Muscle layer of duodenum (tissue), 2 donors: ENCODE measurements around the gene BRSK1.

Source experiments
- H3K27ac ChIP-seq: one replicate; pipeline ENCODE4 v1.7.0; 2013; ENCODE audit warnings: mild to moderate bottlenecking, low read length
- H3K27me3 ChIP-seq: one replicate; pipeline ENCODE4 v1.7.0; 2013; ENCODE audit warnings: low read depth, mild to moderate bottlenecking, control low read depth, low read length
- H3K36me3 ChIP-seq, 2 donors: one replicate each; pipeline ENCODE4 v1.7.0; 2013; ENCODE audit warnings: low read length in 2 of 2, control low read depth in 1 of 2, mild to moderate bottlenecking in 1 of 2; ENCODE audit not compliant: insufficient read depth in 2 of 2, control insufficient read depth in 1 of 2
- H3K4me1 ChIP-seq, 2 donors: one replicate each; pipeline ENCODE4 v1.7.0; 2013; ENCODE audit warnings: low read length in 2 of 2, mild to moderate bottlenecking in 2 of 2, control low read depth in 1 of 2, moderate library complexity in 1 of 2; ENCODE audit not compliant: insufficient read depth in 2 of 2, control insufficient read depth in 1 of 2
- H3K4me3 ChIP-seq, 2 donors: one replicate each; pipeline ENCODE4 v1.7.0; 2013; ENCODE audit warnings: low read length in 2 of 2, low read depth in 1 of 2, mild to moderate bottlenecking in 1 of 2
- H3K9me3 ChIP-seq, 2 donors: one replicate each; pipeline ENCODE4 v1.7.0; 2013; ENCODE audit warnings: low read length in 2 of 2, control low read depth in 1 of 2, mild to moderate bottlenecking in 1 of 2; ENCODE audit not compliant: control insufficient read depth in 1 of 2
- donor health status: healthy.

BRSK1 gene

GRCh38 chr19:55283548-55284377 is at the start of gene BRSK1:
Gene BRSK1, plus strand, starts transcription at chr19:55283997. Its CDS starts 446 bp downstream, at chr19:55284443.
- Histone ChIP-seq H3K27me3 (no peaks in the 10 kb centered on the region), H3K36me3 (peaks cover 0 to 10% of the 10 kb centered on the region in 2 donors), H3K9me3 (no peaks in the 10 kb centered on the region), H3K4me3 (peak within 1 kb of the TSS in 1 of 2 donors; percentile 51), H3K27ac (no peak within 1 kb of the TSS), H3K4me1 (peaks cover 0 to 26% of the 10 kb centered on the region in 2 donors)

GRCh38 chr19:55238030-55238429 is 45.8 kb upstream of the BRSK1 start:
- Histone ChIP-seq H3K4me3 (no peak overlapping the region), H3K9me3 (no peaks in the 10 kb centered on the region), H3K27ac (no peak overlapping the region), H3K4me1 (no peaks in the 10 kb centered on the region), H3K36me3 (peaks cover 66 to 93% of the 10 kb centered on the region in 2 donors), H3K27me3 (no peaks in the 10 kb centered on the region)

DNA sequence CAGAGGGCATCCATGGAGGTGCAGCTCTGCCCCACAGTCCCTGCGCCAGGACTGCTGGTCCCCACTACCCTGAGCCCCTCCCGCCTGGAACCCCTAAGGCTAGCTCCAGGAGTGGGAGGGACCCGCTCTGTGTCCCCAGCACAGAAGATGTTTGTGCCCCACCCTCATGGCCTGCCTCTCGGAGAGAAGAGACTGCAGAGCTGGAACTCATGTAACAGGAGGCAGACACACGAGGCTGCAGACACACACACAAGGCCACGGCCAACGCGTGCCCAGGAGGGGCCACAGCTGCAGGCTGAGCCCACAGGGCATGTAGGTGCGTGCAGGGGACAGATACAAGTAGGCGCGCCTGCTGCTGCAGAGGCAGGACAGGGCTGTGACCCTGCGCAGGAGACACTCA is 44.8 kb upstream of the BRSK1 start:
- Histone ChIP-seq H3K4me1 (no peaks in the 10 kb centered on the region), H3K27me3 (no peaks in the 10 kb centered on the region), H3K36me3 (peaks cover 70 to 96% of the 10 kb centered on the region in 2 donors), H3K4me3 (no peak overlapping the region), H3K27ac (no peak overlapping the region), H3K9me3 (no peaks in the 10 kb centered on the region)

DNA sequence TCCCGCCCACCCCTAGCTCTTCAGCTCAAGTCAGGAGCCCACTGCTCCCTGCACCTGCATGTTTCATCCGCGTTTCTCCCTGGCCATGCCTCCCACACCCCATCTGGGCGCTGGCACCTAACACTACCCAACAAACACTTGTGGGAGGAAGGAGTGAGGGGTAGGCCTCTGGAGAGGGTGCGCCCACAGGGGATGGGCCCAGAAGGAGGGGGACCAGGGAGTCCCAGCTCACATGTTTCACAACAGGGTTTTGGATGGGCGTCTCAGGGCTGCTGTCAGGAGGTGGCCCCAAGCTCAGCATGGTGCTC is 43.1 kb upstream of the BRSK1 start:
- Histone ChIP-seq H3K27me3 (no peaks in the 10 kb centered on the region), H3K36me3 (peaks cover 69 to 99% of the 10 kb centered on the region in 2 donors), H3K27ac (no peak overlapping the region), H3K9me3 (no peaks in the 10 kb centered on the region), H3K4me1 (no peaks in the 10 kb centered on the region), H3K4me3 (no peak overlapping the region)

DNA sequence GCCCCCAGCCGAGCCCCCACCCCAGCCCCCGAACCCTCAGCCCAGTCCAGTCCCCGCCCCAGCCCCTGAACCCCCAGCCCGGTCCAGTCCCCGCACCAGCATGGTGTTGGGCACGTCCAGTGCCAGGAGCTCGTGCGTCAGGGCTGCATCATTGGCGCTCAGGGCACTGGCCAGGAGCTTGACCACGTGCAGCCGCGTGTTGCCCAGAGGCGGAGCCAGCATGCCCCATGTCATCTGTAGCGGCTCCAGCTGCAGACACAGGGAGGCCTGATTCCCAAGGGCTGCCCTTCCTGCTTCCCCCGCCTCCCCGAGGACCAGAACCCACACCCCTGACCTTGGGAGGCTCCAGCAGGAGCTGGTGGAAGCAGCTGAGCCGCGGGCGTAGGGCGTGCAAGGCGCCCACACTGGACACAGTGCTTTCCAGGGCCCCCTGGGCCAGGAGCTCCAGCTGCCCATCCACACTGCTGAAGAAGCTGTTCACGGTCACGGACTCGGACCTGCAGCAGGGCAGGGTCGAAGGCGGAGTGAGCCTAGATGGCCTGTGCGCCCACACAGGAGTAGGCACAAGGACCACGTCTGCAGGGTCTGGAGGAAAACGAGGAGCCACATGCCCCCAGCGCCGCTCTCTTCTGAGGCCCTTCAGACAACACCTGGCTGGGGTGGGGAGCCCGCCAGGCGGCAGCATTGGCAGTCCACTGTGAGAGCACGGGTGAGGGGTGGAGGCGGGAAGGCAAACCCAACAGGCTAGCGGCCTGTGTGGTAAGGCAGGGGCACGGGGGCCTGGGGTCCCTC is 42.5 kb upstream of the BRSK1 start:
- no peak overlapping the region for H3K4me3 ChIP-seq
- H3K36me3 ChIP-seq, result peaks cover 68 to 99% of the 10 kb centered on the region in 2 donors
- no peaks in the 10 kb centered on the region for H3K9me3 ChIP-seq
- no peaks in the 10 kb centered on the region for H3K4me1 ChIP-seq
- H3K27ac ChIP-seq, result no peak overlapping the region
- H3K27me3 ChIP-seq, result no peaks in the 10 kb centered on the region

GRCh38 chr19:55241935-55242464 is 41.8 kb upstream of the BRSK1 start:
- peaks cover 0 to under 1% of the 10 kb centered on the region in 2 donors for H3K4me1 ChIP-seq
- H3K4me3 ChIP-seq, result no peak overlapping the region
- peaks cover 62 to 99% of the 10 kb centered on the region in 2 donors for H3K36me3 ChIP-seq
- H3K27ac ChIP-seq, result no peak overlapping the region
- H3K27me3 ChIP-seq, result no peaks in the 10 kb centered on the region
- no peaks in the 10 kb centered on the region for H3K9me3 ChIP-seq

GRCh38 chr19:55242517-55242916 is 41.3 kb upstream of the BRSK1 start:
- H3K27me3 ChIP-seq, result no peaks in the 10 kb centered on the region
- H3K36me3 ChIP-seq, result peaks cover 56 to 96% of the 10 kb centered on the region in 2 donors
- no peak overlapping the region for H3K4me3 ChIP-seq
- no peak overlapping the region for H3K27ac ChIP-seq
- no peaks in the 10 kb centered on the region for H3K9me3 ChIP-seq
- H3K4me1 ChIP-seq, result peaks cover 0 to 6% of the 10 kb centered on the region in 2 donors

GRCh38 chr19:55244004-55244680 is 39.7 kb upstream of the BRSK1 start:
- no peak overlapping the region for H3K27ac ChIP-seq
- peaks cover 41 to 79% of the 10 kb centered on the region in 2 donors for H3K36me3 ChIP-seq
- no peak overlapping the region for H3K4me3 ChIP-seq
- H3K4me1 ChIP-seq, result peaks cover 0 to 22% of the 10 kb centered on the region in 2 donors
- H3K9me3 ChIP-seq, result no peaks in the 10 kb centered on the region
- no peaks in the 10 kb centered on the region for H3K27me3 ChIP-seq

GRCh38 chr19:55245236-55245904 is 38.4 kb upstream of the BRSK1 start:
- H3K4me3 ChIP-seq, result no peak overlapping the region
- peaks cover 37 to 67% of the 10 kb centered on the region in 2 donors for H3K36me3 ChIP-seq
- no peak overlapping the region for H3K27ac ChIP-seq
- H3K9me3 ChIP-seq, result no peaks in the 10 kb centered on the region
- H3K27me3 ChIP-seq, result no peaks in the 10 kb centered on the region
- H3K4me1 ChIP-seq, result peaks cover 0 to 26% of the 10 kb centered on the region in 2 donors

DNA sequence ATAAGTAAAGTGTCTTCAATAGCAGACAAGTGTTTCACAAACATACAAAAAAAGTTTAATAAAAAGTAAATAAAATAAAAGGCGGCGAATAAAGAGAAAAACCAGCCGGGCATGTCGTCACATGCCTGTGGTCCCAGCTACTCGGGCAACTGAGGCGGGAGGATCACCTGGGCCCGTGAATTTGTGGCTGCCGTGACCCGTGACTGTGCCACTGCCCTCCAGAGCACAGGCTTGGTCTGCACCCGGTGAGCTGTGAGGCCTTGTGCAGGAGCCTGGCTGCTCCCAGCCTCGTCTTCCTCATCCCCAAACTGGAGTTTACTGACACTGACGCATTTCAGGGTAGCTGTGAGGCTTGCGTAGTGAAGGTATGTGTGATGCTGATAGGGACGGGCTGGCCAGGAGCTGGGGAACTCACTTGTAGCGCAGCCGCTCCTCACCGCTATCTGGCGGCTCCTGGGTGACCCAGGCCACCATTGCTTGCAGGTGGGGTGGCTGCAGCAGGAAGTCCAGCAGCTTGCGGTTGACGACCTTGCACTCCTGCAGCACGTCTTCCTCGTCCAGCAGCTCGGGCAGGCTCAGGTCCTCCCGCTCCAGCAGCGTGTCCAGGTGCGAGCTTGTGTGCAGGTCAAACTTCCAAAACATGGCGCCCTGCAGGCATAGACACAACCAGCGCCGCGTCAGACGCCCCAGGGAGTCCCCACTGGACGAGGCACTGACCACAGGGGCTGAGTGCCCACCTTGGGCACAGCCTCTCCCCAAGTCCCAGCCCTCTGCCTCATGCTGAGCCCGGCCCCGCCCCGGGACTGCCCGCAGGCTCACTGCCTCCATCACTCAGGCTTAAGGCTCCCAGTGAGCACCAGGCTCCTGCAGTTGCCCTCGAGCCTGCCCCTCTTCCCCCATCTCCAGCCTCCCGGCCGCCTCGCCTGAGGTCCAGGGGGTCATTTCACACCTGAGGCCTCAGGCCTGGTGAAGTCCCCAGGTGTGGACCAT is 37.0 kb upstream of the BRSK1 start:
- H3K36me3 ChIP-seq, result peaks cover 27 to 54% of the 10 kb centered on the region in 2 donors
- H3K4me3 ChIP-seq, result no peak overlapping the region
- H3K27me3 ChIP-seq, result no peaks in the 10 kb centered on the region
- no peak overlapping the region for H3K27ac ChIP-seq
- no peaks in the 10 kb centered on the region for H3K9me3 ChIP-seq
- H3K4me1 ChIP-seq, result peaks cover 0 to 26% of the 10 kb centered on the region in 2 donors
